ENCODE data around the gene COLEC11. TPM values are rescaled to one million over a fixed set of nuclear protein-coding genes. Genes with fewer than 3 reads are reported as not detected.

The COLEC11 gene
- total and polyA plus RNA-seq, 9 of the 15 experiments (the other 6 are each of a cell fraction or from before 2014, with no cell fraction given): 0.32 to 4.3 (median 1.8) TPM

DNA sequence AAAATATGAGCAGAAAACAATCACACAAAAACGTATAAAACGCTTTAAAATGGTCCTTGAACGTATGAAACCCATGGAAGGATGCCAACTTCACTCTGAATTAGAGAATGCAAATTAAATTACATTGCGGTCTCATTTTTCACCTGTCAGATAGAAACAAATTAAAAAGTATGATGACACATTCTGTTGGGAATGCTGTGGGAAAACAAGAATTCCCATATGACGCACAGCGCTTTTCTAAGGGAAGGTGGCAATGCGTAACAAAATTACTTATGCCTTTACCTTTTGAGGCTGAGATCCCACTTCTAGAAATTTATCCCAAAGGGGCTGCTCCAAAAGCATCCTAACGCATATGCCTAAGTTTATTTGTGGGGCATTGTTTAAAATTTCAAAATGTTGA is 23.6 kb upstream of the COLEC11 start:
- intact Hi-C loops (cut with micrococcal nuclease): no loop called here
- Histone ChIP-seq H3K27ac (ENCODE audit: extremely low read depth, low read depth, low read length) (no peak overlapping the region), H4K20me1 (replicated peaks; ENCODE audit: control insufficient read depth, insufficient read depth, low read length) (peaks cover 7% of the 10 kb centered on the region), H3K79me2 (ENCODE audit: control insufficient read depth, insufficient read depth, low read length) (peaks cover 12% of the 10 kb centered on the region), H3K9me1 (ENCODE audit: control insufficient read depth, insufficient read depth, low read length) (no peaks in the 10 kb centered on the region), H3K4me1 (replicated peaks in 1 of 2; ENCODE audit: control insufficient read depth in 2 of 2, insufficient read depth in 2 of 2, low read length in 2 of 2) (peaks cover 0 to 6% of the 10 kb centered on the region in 2 experiments; a peak in 2 of 5 replicates), H3K4me2 (ENCODE audit: insufficient read depth, low read length) (no peak overlapping the region), H3K27me3 (ENCODE audit: control insufficient read depth in 2 of 2, insufficient read depth in 2 of 2, low read length in 2 of 2) (no peaks in the 10 kb centered on the region), H3K9ac (ENCODE audit: insufficient read depth in 1 of 2, low read depth in 2 of 2, low read length in 2 of 2) (no peak overlapping the region), H3K4me3 (no peak overlapping the region), H3K36me3 (ENCODE audit: control insufficient read depth, insufficient read depth, low read length) (peaks cover 7% of the 10 kb centered on the region; the same call in 2 of the 3 replicates), H3K9me3 (replicated peaks; ENCODE audit: control insufficient read depth, insufficient read depth, low read depth, low read length) (peaks cover 3% of the 10 kb centered on the region; the same call in 1 of the 2 replicates), H2AFZ (ENCODE audit: low read depth, low read length) (0 out of 2 replicates have a peak overlapping the region, but pooled peaks have one; percentile 9)
- POLR2A ChIA-PET: no interaction called here
- FAIRE-seq (no peak), ATAC-seq (no peak), DNase-seq (ENCODE audit: extremely low read depth in 1 of 4, low spot score in 3 of 4) (no peak)
- TF ChIP-seq, protein P1, sequence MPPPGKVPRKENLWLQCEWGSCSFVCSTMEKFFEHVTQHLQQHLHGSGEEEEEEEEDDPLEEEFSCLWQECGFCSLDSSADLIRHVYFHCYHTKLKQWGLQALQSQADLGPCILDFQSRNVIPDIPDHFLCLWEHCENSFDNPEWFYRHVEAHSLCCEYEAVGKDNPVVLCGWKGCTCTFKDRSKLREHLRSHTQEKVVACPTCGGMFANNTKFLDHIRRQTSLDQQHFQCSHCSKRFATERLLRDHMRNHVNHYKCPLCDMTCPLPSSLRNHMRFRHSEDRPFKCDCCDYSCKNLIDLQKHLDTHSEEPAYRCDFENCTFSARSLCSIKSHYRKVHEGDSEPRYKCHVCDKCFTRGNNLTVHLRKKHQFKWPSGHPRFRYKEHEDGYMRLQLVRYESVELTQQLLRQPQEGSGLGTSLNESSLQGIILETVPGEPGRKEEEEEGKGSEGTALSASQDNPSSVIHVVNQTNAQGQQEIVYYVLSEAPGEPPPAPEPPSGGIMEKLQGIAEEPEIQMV (tag; conservative IDR thresholded peaks at IDR 0.05; ENCODE audit: low read depth): no peak
- TF ChIP-seq GABPB2 (CRISPR knock-in tag; conservative IDR thresholded peaks at IDR 0.05): no peak
- BruUV-seq (replicated peaks): no TSS peak
- CTCF ChIA-PET (ENCODE audit: low intra/inter-chr PET ratio): no interaction called here
- 60% methylated on average over 8 of the region's 8 CpGs for WGBS (ENCODE audit: insufficient coverage, low coverage, missing lambda C conversion rate)
- in situ Hi-C loops (cut with MboI): no loop called here

DNA sequence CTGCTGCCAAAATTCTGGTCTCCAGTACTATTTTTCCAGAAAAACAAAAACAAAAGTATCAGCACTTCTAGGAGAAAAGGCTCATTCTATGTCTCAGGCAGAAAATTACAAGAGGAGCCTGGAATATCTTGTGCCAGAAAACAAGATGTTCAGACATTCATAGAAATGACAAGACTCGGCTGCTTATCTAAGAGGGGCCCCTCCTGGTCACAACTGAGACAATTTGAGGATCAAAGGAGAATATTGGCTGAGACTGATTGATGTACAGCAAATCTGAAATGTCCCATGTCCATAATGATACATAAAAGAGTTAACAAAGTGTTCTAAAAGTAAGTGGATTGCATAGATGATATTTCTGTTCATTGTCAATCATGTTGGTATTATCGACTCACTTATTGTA is 22.3 kb upstream of the COLEC11 start:
- ATAC-seq (no peak), DNase-seq (ENCODE audit: extremely low read depth in 1 of 4, low spot score in 3 of 4) (no peak), FAIRE-seq (no peak)
- Histone ChIP-seq H2AFZ (ENCODE audit: low read depth, low read length) (no peak overlapping the region), H3K9me3 (replicated peaks; ENCODE audit: control insufficient read depth, insufficient read depth, low read depth, low read length) (peaks cover 3% of the 10 kb centered on the region; the same call in 1 of the 2 replicates), H3K4me2 (ENCODE audit: insufficient read depth, low read length) (no peak overlapping the region), H4K20me1 (replicated peaks; ENCODE audit: control insufficient read depth, insufficient read depth, low read length) (peaks cover 17% of the 10 kb centered on the region), H3K4me3 (no peak overlapping the region), H3K36me3 (ENCODE audit: control insufficient read depth, insufficient read depth, low read length) (peaks cover 20% of the 10 kb centered on the region), H3K27me3 (ENCODE audit: control insufficient read depth in 2 of 2, insufficient read depth in 2 of 2, low read length in 2 of 2) (no peaks in the 10 kb centered on the region), H3K27ac (ENCODE audit: extremely low read depth, low read depth, low read length) (no peak overlapping the region), H3K79me2 (ENCODE audit: control insufficient read depth, insufficient read depth, low read length) (peaks cover 26% of the 10 kb centered on the region), H3K4me1 (replicated peaks in 1 of 2; ENCODE audit: control insufficient read depth in 2 of 2, insufficient read depth in 2 of 2, low read length in 2 of 2) (peaks cover 5 to 10% of the 10 kb centered on the region in 2 experiments), H3K9ac (ENCODE audit: insufficient read depth in 1 of 2, low read depth in 2 of 2, low read length in 2 of 2) (no peak overlapping the region), H3K9me1 (ENCODE audit: control insufficient read depth, insufficient read depth, low read length) (no peaks in the 10 kb centered on the region)
- POLR2A ChIA-PET: interaction anchor here (1.3 kb wide), 1 partner anchor 12 kb away, joined by 3 read pairs; no protein-coding TSS in a partner anchor
- in situ Hi-C loops (cut with MboI) (no loop called here), intact Hi-C loops (cut with micrococcal nuclease) (loop anchor here (1.0 kb wide), 1 partner anchor 36 kb away; no protein-coding TSS in a partner anchor)
- WGBS (ENCODE audit: insufficient coverage, low coverage, missing lambda C conversion rate): 15% methylated on average over 2 of the region's 2 CpGs
- CTCF ChIA-PET (ENCODE audit: low intra/inter-chr PET ratio): no interaction called here
- BruUV-seq (replicated peaks): no TSS peak
- no peak for TF ChIP-seq SIN3B (IDR thresholded peaks at IDR 0.05; ENCODE audit: low read depth)
- no peak for TF ChIP-seq SP1 (CRISPR knock-in tag; IDR thresholded peaks at IDR 0.05)
- TF ChIP-seq, protein P2, sequence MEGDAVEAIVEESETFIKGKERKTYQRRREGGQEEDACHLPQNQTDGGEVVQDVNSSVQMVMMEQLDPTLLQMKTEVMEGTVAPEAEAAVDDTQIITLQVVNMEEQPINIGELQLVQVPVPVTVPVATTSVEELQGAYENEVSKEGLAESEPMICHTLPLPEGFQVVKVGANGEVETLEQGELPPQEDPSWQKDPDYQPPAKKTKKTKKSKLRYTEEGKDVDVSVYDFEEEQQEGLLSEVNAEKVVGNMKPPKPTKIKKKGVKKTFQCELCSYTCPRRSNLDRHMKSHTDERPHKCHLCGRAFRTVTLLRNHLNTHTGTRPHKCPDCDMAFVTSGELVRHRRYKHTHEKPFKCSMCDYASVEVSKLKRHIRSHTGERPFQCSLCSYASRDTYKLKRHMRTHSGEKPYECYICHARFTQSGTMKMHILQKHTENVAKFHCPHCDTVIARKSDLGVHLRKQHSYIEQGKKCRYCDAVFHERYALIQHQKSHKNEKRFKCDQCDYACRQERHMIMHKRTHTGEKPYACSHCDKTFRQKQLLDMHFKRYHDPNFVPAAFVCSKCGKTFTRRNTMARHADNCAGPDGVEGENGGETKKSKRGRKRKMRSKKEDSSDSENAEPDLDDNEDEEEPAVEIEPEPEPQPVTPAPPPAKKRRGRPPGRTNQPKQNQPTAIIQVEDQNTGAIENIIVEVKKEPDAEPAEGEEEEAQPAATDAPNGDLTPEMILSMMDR (IDR thresholded peaks at IDR 0.05 in 2 of 3, conservative IDR thresholded peaks at IDR 0.05 in 1 of 3; ENCODE audit: insufficient read depth in 2 of 3, low read depth in 1 of 3, low read length in 3 of 3): peak in 2 of 3 experiments; percentile 28 to 45; a peak in 3 of 6 replicates
- TF ChIP-seq, protein P3, sequence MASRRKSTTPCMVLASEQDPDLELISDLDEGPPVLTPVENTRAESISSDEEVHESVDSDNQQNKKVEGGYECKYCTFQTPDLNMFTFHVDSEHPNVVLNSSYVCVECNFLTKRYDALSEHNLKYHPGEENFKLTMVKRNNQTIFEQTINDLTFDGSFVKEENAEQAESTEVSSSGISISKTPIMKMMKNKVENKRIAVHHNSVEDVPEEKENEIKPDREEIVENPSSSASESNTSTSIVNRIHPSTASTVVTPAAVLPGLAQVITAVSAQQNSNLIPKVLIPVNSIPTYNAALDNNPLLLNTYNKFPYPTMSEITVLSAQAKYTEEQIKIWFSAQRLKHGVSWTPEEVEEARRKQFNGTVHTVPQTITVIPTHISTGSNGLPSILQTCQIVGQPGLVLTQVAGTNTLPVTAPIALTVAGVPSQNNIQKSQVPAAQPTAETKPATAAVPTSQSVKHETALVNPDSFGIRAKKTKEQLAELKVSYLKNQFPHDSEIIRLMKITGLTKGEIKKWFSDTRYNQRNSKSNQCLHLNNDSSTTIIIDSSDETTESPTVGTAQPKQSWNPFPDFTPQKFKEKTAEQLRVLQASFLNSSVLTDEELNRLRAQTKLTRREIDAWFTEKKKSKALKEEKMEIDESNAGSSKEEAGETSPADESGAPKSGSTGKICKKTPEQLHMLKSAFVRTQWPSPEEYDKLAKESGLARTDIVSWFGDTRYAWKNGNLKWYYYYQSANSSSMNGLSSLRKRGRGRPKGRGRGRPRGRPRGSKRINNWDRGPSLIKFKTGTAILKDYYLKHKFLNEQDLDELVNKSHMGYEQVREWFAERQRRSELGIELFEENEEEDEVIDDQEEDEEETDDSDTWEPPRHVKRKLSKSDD (conservative IDR thresholded peaks at IDR 0.05; ENCODE audit: low read length): no peak
- no peak for TF ChIP-seq ZNF134 (CRISPR knock-in tag; conservative IDR thresholded peaks at IDR 0.05)
